NCI-H524 treated with DMSO at 0.1 percent for 48 hours (cell line): Measurements from ENCODE around the gene F8A1.
"Not testable (repeated sequence)": the region's sequence is repeated elsewhere in the genome, so short reads cannot be mapped to it uniquely, and the experiment has no call there.

Experiments
- DNase-seq: peaks from one replicate; lab custom pipeline; 2025; lab: John Stamatoyannopoulos, UW

The F8A1 gene

GRCh38 chrX:154886069-154886788 is at the start of gene F8A1:
TSS of gene F8A1 (plus strand) at chrX:154886355. CDS start at chrX:154886375, 20 bp downstream.
- DNase-seq, result not testable (repeated sequence)

- DNase-seq, result peak; percentile 30
These were observed 45.3 kb upstream of the F8A1 start for GRCh38 chrX:154840856-154841255.

- no peak for DNase-seq
These were observed 35.1 kb upstream of the F8A1 start for GRCh38 chrX:154850957-154851611.

GRCh38 chrX:154855256-154855655 is 30.9 kb upstream of the F8A1 start:
- DNase-seq, result no peak

GRCh38 chrX:154868522-154868921 is 17.6 kb upstream of the F8A1 start:
- DNase-seq, result not testable (repeated sequence)

- DNase-seq, result no peak
These were observed 12.8 kb upstream of the F8A1 start for GRCh38 chrX:154873329-154873728.

- DNase-seq, result not testable (repeated sequence)
These were observed 2.1 kb upstream of the F8A1 start for GRCh38 chrX:154884069-154884468.

GRCh38 chrX:154885057-154885456 is 1.1 kb upstream of the F8A1 start:
- DNase-seq, result not testable (repeated sequence)

- DNase-seq, result not testable (repeated sequence)
These were observed 606 bp upstream of the F8A1 start for GRCh38 chrX:154885549-154885948.

GRCh38 chrX:154886789-154887221 is 650 bp downstream of the F8A1 start:
- not testable (repeated sequence) for DNase-seq

GRCh38 chrX:154890990-154891639 is 5.0 kb downstream of the F8A1 start:
- DNase-seq, result no peak

- DNase-seq, result no peak
These were observed 6.1 kb downstream of the F8A1 start for GRCh38 chrX:154892296-154892695.

- no peak for DNase-seq
These were observed 14.2 kb downstream of the F8A1 start for GRCh38 chrX:154900323-154900722.

GRCh38 chrX:154902408-154902807 is 16.3 kb downstream of the F8A1 start:
- no peak for DNase-seq

- no peak for DNase-seq
These were observed 22.7 kb downstream of the F8A1 start for GRCh38 chrX:154908821-154909220.

GRCh38 chrX:154910048-154910447 is 23.9 kb downstream of the F8A1 start:
- not testable (repeated sequence) for DNase-seq

- DNase-seq, result not testable (repeated sequence)
These were observed 24.4 kb downstream of the F8A1 start for GRCh38 chrX:154910528-154910927.

GRCh38 chrX:154914052-154914451 is 27.9 kb downstream of the F8A1 start:
- no peak for DNase-seq

- peak; percentile 70 for DNase-seq
These were observed 31.9 kb downstream of the F8A1 start for GRCh38 chrX:154918060-154918483.

- DNase-seq, result not testable (repeated sequence)
These were observed 38.6 kb downstream of the F8A1 start for GRCh38 chrX:154924771-154925170.
